GM12878 (cell line): ENCODE measurements around the gene PAIP1.

Source experiments
- POLR2AphosphoS5 ChIP-seq: IDR thresholded peaks from 2 replicates; pipeline ENCODE4 v1.6.1; 2011; ENCODE audit warnings: mild to moderate bottlenecking, low read length, inconsistent platforms
- RFX5 ChIP-seq: IDR thresholded peaks from 2 replicates; pipeline ENCODE4 v1.6.1; 2011; ENCODE audit warnings: low read depth, low read length, improper control_type of control experiment
- TBL1XR1 ChIP-seq: IDR thresholded peaks from 2 replicates; pipeline ENCODE4 v1.6.1; 2012; ENCODE audit warnings: low read depth, low read length, improper control_type of control experiment

DNA sequence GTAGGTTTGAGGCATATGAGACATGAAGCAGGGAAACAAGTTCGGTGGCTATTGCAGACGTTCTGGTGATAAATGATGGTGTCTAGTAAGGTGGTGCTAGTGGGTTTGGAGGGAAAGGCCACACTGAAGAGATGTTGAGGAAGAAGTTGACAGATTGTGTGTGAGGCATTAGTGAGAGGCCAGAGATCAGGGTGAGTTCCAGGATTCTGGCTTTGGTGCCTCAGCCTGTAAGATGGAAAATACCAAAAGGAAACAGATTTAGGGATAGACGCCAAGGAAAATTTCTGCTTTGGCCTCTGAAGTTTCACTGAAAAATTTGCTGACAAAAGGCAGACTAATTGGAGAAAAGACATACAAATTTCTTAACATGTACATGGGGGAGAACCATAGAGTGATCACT lies 6.4 kb upstream of the PAIP1 start:
- TF ChIP-seq POLR2AphosphoS5 (no peak), TBL1XR1 (no peak), RFX5 (no peak)
